DOHH2 (cell line): ENCODE results near the gene PRKCQ.

ENCODE experiments used
- H3F3A ChIP-seq: fragments of 200-600 bp; sonication (generic), shearing (Covaris generic); 2 replicates; pipeline ENCODE4 v1.6.0; 2016; ENCODE audit warnings: antibody characterized with exemption, mild to moderate bottlenecking; ENCODE audit not compliant: control insufficient read depth, insufficient read depth
- H3K27ac ChIP-seq: fragments of 200-600 bp; sonication (generic); 2 replicates; pipeline ENCODE4 v1.5.1; 2014; ENCODE audit warnings: low read depth, mild to moderate bottlenecking, low read length, moderate library complexity
- H3K27me3 ChIP-seq: fragments of 200-600 bp; sonication (generic); 2 replicates; pipeline ENCODE4 v1.6.1; 2014; ENCODE audit warnings: mild to moderate bottlenecking, low read length, mixed read lengths; ENCODE audit not compliant: control insufficient read depth
- H3K36me3 ChIP-seq: fragments of 200-600 bp; sonication (generic); 2 replicates; pipeline ENCODE4 v1.6.1; 2014; ENCODE audit warnings: mild to moderate bottlenecking, low read length, moderate library complexity, mixed read lengths; ENCODE audit not compliant: control insufficient read depth
- H3K4me1 ChIP-seq: fragments of 200-600 bp; sonication (generic); 2 replicates; pipeline ENCODE4 v1.6.1; 2014; ENCODE audit warnings: mild to moderate bottlenecking, low read length, mixed read lengths; ENCODE audit not compliant: control insufficient read depth
- H3K4me2 ChIP-seq: fragments of 200-600 bp; sonication (generic); 2 replicates; pipeline ENCODE4 v1.6.0; 2014; ENCODE audit warnings: mild to moderate bottlenecking, low read length, moderate library complexity
- H3K4me3 ChIP-seq: fragments of 200-600 bp; sonication (generic); 2 replicates; pipeline ENCODE4 v1.5.1; 2014; ENCODE audit warnings: mild to moderate bottlenecking, low read length, mixed read lengths
- H3K79me2 ChIP-seq: fragments of 200-600 bp; sonication (generic); 2 replicates; pipeline ENCODE4 v1.6.1; 2014; ENCODE audit warnings: mild to moderate bottlenecking, low read length, mixed read lengths; ENCODE audit not compliant: control insufficient read depth
- H3K9me2 ChIP-seq: fragments of 200-600 bp; sonication (generic); replicated peaks from 2 replicates; pipeline ENCODE4 v1.6.1; 2014; ENCODE audit warnings: mild to moderate bottlenecking, low read length, mixed read lengths; ENCODE audit not compliant: control insufficient read depth
- H3K9me3 ChIP-seq: fragments of 200-600 bp; sonication (generic); 2 replicates; pipeline ENCODE4 v1.6.1; 2014; ENCODE audit warnings: antibody characterized with exemption, low read length, mixed read lengths; ENCODE audit not compliant: control insufficient read depth, insufficient read depth
- H4K20me1 ChIP-seq: fragments of 200-600 bp; sonication (generic); 2 replicates; pipeline ENCODE4 v1.6.0; 2014; ENCODE audit warnings: low read depth, mild to moderate bottlenecking, antibody characterized with exemption, low read length, moderate library complexity; ENCODE audit not compliant: control insufficient read depth, insufficient read depth
- CTCF ChIP-seq: fragments of 200-600 bp; sonication (generic); IDR thresholded peaks from one replicate; pipeline ENCODE4 v1.5.1; 2014; ENCODE audit warnings: antibody characterized with exemption, mild to moderate bottlenecking, low read depth, low read length; ENCODE audit not compliant: poor library complexity, severe bottlenecking
- EZH2phosphoT487 ChIP-seq: fragments of 200-600 bp; sonication (generic); IDR thresholded peaks from 2 replicates; pipeline ENCODE4 v1.6.1; 2017; ENCODE audit warnings: borderline replicate concordance, mild to moderate bottlenecking, antibody characterized with exemption, low read length, moderate library complexity, mixed read lengths

The PRKCQ gene

GRCh38 chr10:6386960-6387359, 193.1 kb downstream of the PRKCQ start:
- Histone ChIP-seq H3K4me2 (no peak overlapping the region), H3K4me1 (peaks cover 33% of the 10 kb centered on the region), H3K27ac (no peak overlapping the region), H4K20me1 (no peaks in the 10 kb centered on the region), H3K27me3 (no peaks in the 10 kb centered on the region), H3K9me2 (no peaks in the 10 kb centered on the region), H3K79me2 (no peaks in the 10 kb centered on the region), H3F3A (no peaks in the 10 kb centered on the region), H3K9me3 (peaks cover 5% of the 10 kb centered on the region; the same call in 1 of the 2 replicates), H3K4me3 (no peak overlapping the region), H3K36me3 (no peaks in the 10 kb centered on the region)
- TF ChIP-seq EZH2phosphoT487 (no peak), CTCF (no peak)

- no peaks in the 10 kb centered on the region for H3K79me2 ChIP-seq
- no peak overlapping the region for H3K4me3 ChIP-seq
- H4K20me1 ChIP-seq: no peaks in the 10 kb centered on the region
- no peak overlapping the region for H3K4me2 ChIP-seq
- TF ChIP-seq EZH2phosphoT487 (no peak), CTCF (no peak)
- H3K4me1 ChIP-seq: peaks cover 31% of the 10 kb centered on the region
- no peaks in the 10 kb centered on the region for H3F3A ChIP-seq
- H3K9me3 ChIP-seq: peaks cover 9% of the 10 kb centered on the region
- H3K36me3 ChIP-seq: no peaks in the 10 kb centered on the region
- no peaks in the 10 kb centered on the region for H3K9me2 ChIP-seq
- H3K27me3 ChIP-seq: no peaks in the 10 kb centered on the region
- H3K27ac ChIP-seq: no peak overlapping the region
Measured at GRCh38 chr10:6386346-6386745, 193.7 kb downstream of the PRKCQ start.

GRCh38 chr10:6385665-6386064, 194.4 kb downstream of the PRKCQ start:
- peaks cover 25% of the 10 kb centered on the region for H3K4me1 ChIP-seq

More at GRCh38 chr10:6385665-6386064, 194.4 kb downstream of the PRKCQ start:
- Histone ChIP-seq H3K4me2 (no peak overlapping the region), H3K27me3 (no peaks in the 10 kb centered on the region), H3K9me2 (no peaks in the 10 kb centered on the region), H3K4me3 (no peak overlapping the region), H3K36me3 (no peaks in the 10 kb centered on the region), H4K20me1 (no peaks in the 10 kb centered on the region), H3F3A (no peaks in the 10 kb centered on the region), H3K9me3 (peaks cover 12% of the 10 kb centered on the region), H3K27ac (no peak overlapping the region), H3K79me2 (no peaks in the 10 kb centered on the region)
- TF ChIP-seq CTCF: no peak
- no peak for TF ChIP-seq EZH2phosphoT487
